HepG2 (cell line): ENCODE data around the gene NABP2. TPM values are rescaled to one million over a fixed set of nuclear protein-coding genes. Genes with fewer than 3 reads are reported as not detected.

ENCODE experiments used
- ARNT2 ChIP-seq: sonication (generic); formaldehyde crosslinking; IDR thresholded peaks from 2 replicates; pipeline ENCODE4 v1.8.0; 2022; ENCODE audit warnings: mild to moderate bottlenecking, low read depth, missing genetic modification reagents, moderate library complexity
- CBX1 ChIP-seq: IDR thresholded peaks from one replicate; pipeline ENCODE4 v1.6.1; 2016; ENCODE audit warnings: antibody characterized with exemption, low read depth
- FOSL1 ChIP-seq: sonication (generic); formaldehyde crosslinking; IDR thresholded peaks from 2 replicates; pipeline ENCODE4 v1.9.0; 2021; ENCODE audit warnings: missing genetic modification reagents, borderline replicate concordance
- HNRNPK ChIP-seq: fragments of 200-400 bp; formaldehyde crosslinking; IDR thresholded peaks from 2 replicates; pipeline ENCODE4 v1.6.1; 2018; ENCODE audit warnings: low read length, low read depth, moderate library complexity, mild to moderate bottlenecking; ENCODE audit not compliant: poor library complexity, severe bottlenecking
- KMT2B ChIP-seq: IDR thresholded peaks from 2 replicates; pipeline ENCODE4 v1.6.1; 2016; ENCODE audit warnings: missing genetic modification reagents, missing compliant biosample characterization
- MTA3 ChIP-seq: sonication (generic); formaldehyde crosslinking; IDR thresholded peaks from 2 replicates; pipeline ENCODE4 v1.4.0; 2020; ENCODE audit warnings: missing genetic modification reagents
- MYC ChIP-seq: sonication (generic); formaldehyde crosslinking; IDR thresholded peaks from 2 replicates; pipeline ENCODE4 v1.9.0; 2021; ENCODE audit warnings: missing genetic modification reagents, borderline replicate concordance
- NFE2L1 ChIP-seq: sonication (generic); formaldehyde crosslinking; IDR thresholded peaks from 2 replicates; pipeline ENCODE4 v1.4.0; 2020; ENCODE audit warnings: missing genetic modification reagents, mild to moderate bottlenecking, borderline replicate concordance
- NONO ChIP-seq, 2 experiments: fragments of 450-650 bp in 1 of 2; sonication (generic) in 1 of 2; formaldehyde crosslinking in 1 of 2; IDR thresholded peaks in 1 of 2; conservative IDR thresholded peaks in 1 of 2; 2 replicates each; pipeline versions ENCODE4 v1.6.1 to v1.8.0; 2017 to 2022; ENCODE audit warnings: mild to moderate bottlenecking in 1 of 2, missing genetic modification reagents in 1 of 2, moderate library complexity in 1 of 2
- SALL2 ChIP-seq: sonication (generic); formaldehyde crosslinking; IDR thresholded peaks from 2 replicates; pipeline ENCODE4 v1.8.1; 2023; ENCODE audit warnings: mild to moderate bottlenecking, missing genetic modification reagents, inconsistent platforms
- ZBTB38 ChIP-seq: sonication (generic); formaldehyde crosslinking; IDR thresholded peaks from 2 replicates; pipeline ENCODE4 v1.5.1; 2020; ENCODE audit warnings: mild to moderate bottlenecking, missing genetic modification reagents
- ZBTB7A ChIP-seq: sonication (generic); formaldehyde crosslinking; IDR thresholded peaks from 2 replicates; pipeline ENCODE4 v1.8.0; 2022; ENCODE audit warnings: mild to moderate bottlenecking, missing genetic modification reagents
- ZFX ChIP-seq: sonication (generic); formaldehyde crosslinking; IDR thresholded peaks from 2 replicates; pipeline ENCODE4 v1.4.0; 2020; ENCODE audit warnings: mild to moderate bottlenecking, low read depth, missing genetic modification reagents, moderate library complexity
- ZKSCAN5 ChIP-seq: sonication (generic); formaldehyde crosslinking; IDR thresholded peaks from 2 replicates; pipeline ENCODE4 v1.5.1; 2020; ENCODE audit warnings: mild to moderate bottlenecking, missing genetic modification reagents
- ZNF12 ChIP-seq: sonication (generic); formaldehyde crosslinking; IDR thresholded peaks from 2 replicates; pipeline ENCODE4 v1.5.0; 2020; ENCODE audit warnings: missing genetic modification reagents
- ZNF296 ChIP-seq: sonication (generic); formaldehyde crosslinking; conservative IDR thresholded peaks from 2 replicates; pipeline ENCODE4 v1.5.0; 2020; ENCODE audit warnings: mild to moderate bottlenecking, missing genetic modification reagents
- ZNF3 ChIP-seq: IDR thresholded peaks from 2 replicates; pipeline ENCODE4 v1.7.0; 2017; ENCODE audit warnings: inconsistent platforms
- ZNF589 ChIP-seq: sonication (generic); formaldehyde crosslinking; conservative IDR thresholded peaks from 2 replicates; pipeline ENCODE4 v1.8.0; 2022; ENCODE audit warnings: mild to moderate bottlenecking, moderate library complexity, missing genetic modification reagents
- ZNF713 ChIP-seq: sonication (generic); formaldehyde crosslinking; IDR thresholded peaks from 2 replicates; pipeline ENCODE4 v1.4.0; 2020; ENCODE audit warnings: mild to moderate bottlenecking, missing genetic modification reagents
- ZNF761 ChIP-seq: sonication (generic); formaldehyde crosslinking; conservative IDR thresholded peaks from 2 replicates; pipeline ENCODE4 v1.4.0; 2020; ENCODE audit warnings: mild to moderate bottlenecking, missing genetic modification reagents
- ZNF780A ChIP-seq: sonication (generic); formaldehyde crosslinking; IDR thresholded peaks from 2 replicates; pipeline ENCODE4 v1.8.0; 2022; ENCODE audit warnings: mild to moderate bottlenecking, missing genetic modification reagents, moderate library complexity
- polyA plus RNA-seq, 8 experiments: library from polyadenylated mRNA; depleted of rRNA in 3 of 8; stranded (reverse) in 7 of 8; unstranded in 1 of 8; fragments of >200 nt; fragmentation: Illumina TruSeq in 4 of 8; extraction: Trizol in 4 of 8; gene quantifications; 2 replicates each; pipeline versions ENCODE4 v1.2.1 to v1.2.3, GENCODE V29; 2011 to 2016; ENCODE audit warnings: low read depth in 4 of 8, missing spikeins in 1 of 8, mixed read lengths in 1 of 8; ENCODE audit not compliant: insufficient read depth in 1 of 8
- total RNA-seq, 5 experiments: library from RNA; depleted of rRNA; stranded (reverse); fragments of >200 nt; fragmentation: Illumina TruSeq; extraction: Trizol; gene quantifications; 2 replicates each; pipeline ENCODE4 v1.2.3, GENCODE V29; 2016; ENCODE audit warnings: low read depth in 1 of 5
- TF ChIP-seq, protein P1 (sequence below): sonication (generic); formaldehyde crosslinking; IDR thresholded peaks from 2 replicates; pipeline ENCODE4 v1.4.0; 2020; ENCODE audit warnings: missing genetic modification reagents

The NABP2 gene
- total and polyA plus RNA-seq, 2 of the 13 experiments (the other 11 are each of a cell fraction or from before 2014, with no cell fraction given), result 33.2 to 35.5 TPM

DNA sequence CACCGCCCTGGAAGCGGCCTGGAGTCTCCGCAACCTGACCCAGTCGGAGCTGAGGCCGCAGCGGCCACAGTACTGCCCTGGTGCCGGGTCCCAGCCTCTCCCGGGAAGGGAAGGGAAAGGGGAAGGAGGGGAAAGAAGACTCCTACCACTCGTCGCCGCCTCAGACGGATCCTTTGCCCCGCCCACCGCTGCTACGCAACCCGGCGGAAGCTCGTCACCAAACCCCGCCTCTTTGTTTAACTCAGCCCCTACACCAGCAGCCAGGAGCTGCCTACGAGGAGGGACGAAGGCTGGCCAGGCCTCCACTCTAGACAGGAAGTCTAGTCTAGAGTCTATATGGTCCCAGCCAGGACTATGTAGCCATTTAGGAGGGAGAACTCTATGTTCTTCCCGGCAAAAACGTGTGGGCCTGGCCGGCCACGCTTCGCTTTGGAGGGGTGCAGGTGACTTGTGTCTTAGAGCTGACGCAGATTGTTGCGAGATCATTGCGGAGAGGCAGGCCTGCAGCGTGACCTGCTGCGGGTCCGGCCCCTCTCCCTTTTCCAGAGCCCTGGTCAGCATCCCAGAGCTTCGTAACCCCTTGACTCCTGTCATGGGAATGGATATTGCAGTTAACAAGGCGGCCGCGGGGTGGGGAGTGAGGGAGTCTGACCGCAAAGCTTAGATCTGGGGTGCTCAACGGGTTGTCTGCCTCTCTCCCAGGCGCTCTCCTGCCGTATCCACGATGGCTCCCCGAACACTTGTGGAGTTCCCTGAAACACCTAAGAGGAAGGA lies 2.2 kb upstream of the NABP2 start, which contains the start of gene RNF41 (continued):
- TF ChIP-seq CBX1 (no peak), ZNF589 (CRISPR knock-in tag) (no peak), ZNF3 (CRISPR knock-in tag) (no peak), ZNF780A (CRISPR knock-in tag) (no peak), FOSL1 (CRISPR knock-in tag) (no peak), NFE2L1 (CRISPR knock-in tag) (no peak), ZBTB38 (peak; percentile 77), HNRNPK (peak; percentile 87), ZNF761 (CRISPR knock-in tag) (no peak; the same call in 1 of the 2 replicates), MYC (CRISPR knock-in tag) (peak; percentile 80), ZFX (CRISPR knock-in tag) (peak; percentile 99), MTA3 (CRISPR knock-in tag) (no peak), ZKSCAN5 (CRISPR knock-in tag) (no peak), KMT2B (CRISPR knock-in tag) (peak; percentile 84), ZNF713 (CRISPR knock-in tag) (no peak; the same call in 1 of the 2 replicates), ZBTB7A (CRISPR knock-in tag) (0 out of 2 replicates have a peak, but pooled peaks have one; percentile 23), ARNT2 (CRISPR knock-in tag) (no peak), ZNF12 (CRISPR knock-in tag) (no peak), ZNF296 (no peak), SALL2 (CRISPR knock-in tag) (no peak; the same call in 1 of the 2 replicates), NONO (IDR thresholded peaks at IDR 0.05) (no peak), NONO (CRISPR knock-in tag; conservative IDR thresholded peaks at IDR 0.05) (peak; percentile 49; the same call in 1 of the 2 replicates)
- TF ChIP-seq, protein P1, sequence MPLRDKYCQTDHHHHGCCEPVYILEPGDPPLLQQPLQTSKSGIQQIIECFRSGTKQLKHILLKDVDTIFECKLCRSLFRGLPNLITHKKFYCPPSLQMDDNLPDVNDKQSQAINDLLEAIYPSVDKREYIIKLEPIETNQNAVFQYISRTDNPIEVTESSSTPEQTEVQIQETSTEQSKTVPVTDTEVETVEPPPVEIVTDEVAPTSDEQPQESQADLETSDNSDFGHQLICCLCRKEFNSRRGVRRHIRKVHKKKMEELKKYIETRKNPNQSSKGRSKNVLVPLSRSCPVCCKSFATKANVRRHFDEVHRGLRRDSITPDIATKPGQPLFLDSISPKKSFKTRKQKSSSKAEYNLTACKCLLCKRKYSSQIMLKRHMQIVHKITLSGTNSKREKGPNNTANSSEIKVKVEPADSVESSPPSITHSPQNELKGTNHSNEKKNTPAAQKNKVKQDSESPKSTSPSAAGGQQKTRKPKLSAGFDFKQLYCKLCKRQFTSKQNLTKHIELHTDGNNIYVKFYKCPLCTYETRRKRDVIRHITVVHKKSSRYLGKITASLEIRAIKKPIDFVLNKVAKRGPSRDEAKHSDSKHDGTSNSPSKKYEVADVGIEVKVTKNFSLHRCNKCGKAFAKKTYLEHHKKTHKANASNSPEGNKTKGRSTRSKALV (CRISPR knock-in tag), result peak; percentile 81
